Fibroblast of skin of left biceps (primary cell): ENCODE data around the gene KHDRBS2.

ENCODE experiments used
- DNase-seq, 2 experiments: peaks; one replicate each; pipeline ENCODE4 v3.0.0-alpha.2; 2013; ENCODE audit warnings: low read depth in 2 of 2

Gene KHDRBS2

GRCh38 chr6:62035952-62036351 is 250.1 kb downstream of the KHDRBS2 start:
- DNase-seq, result no peak

GRCh38 chr6:62013719-62014118 is 272.3 kb downstream of the KHDRBS2 start:
- no peak for DNase-seq

DNA sequence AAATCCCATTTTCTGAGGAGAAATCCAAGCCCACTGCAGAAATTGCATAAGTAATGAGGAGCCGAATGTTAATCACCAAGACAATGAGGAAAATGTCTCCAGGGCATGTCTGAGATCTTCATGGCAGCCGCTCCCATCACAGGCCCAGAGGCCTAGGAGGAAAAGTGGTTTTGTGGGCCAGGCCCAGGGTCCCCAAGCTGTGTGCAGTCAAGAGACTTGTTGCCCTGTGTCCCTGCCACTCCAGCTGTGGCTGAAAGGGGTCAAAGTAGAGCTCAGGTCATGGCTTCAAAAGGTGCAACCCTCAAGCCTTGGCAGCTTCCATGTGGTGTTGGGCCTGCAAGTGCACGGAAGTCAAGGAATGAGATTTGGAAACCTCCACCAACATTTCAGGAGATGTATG is 276.6 kb downstream of the KHDRBS2 start:
- no peak for DNase-seq

- DNase-seq, result no peak
Observed at GRCh38 chr6:61989616-61990015, 296.4 kb downstream of the KHDRBS2 start.

GRCh38 chr6:61980622-61981021 is 305.4 kb downstream of the KHDRBS2 start:
- DNase-seq, result no peak

GRCh38 chr6:61977947-61978346 is 308.1 kb downstream of the KHDRBS2 start:
- DNase-seq, result no peak

- no peak for DNase-seq
Observed at GRCh38 chr6:61977099-61977498, 308.9 kb downstream of the KHDRBS2 start.

DNA sequence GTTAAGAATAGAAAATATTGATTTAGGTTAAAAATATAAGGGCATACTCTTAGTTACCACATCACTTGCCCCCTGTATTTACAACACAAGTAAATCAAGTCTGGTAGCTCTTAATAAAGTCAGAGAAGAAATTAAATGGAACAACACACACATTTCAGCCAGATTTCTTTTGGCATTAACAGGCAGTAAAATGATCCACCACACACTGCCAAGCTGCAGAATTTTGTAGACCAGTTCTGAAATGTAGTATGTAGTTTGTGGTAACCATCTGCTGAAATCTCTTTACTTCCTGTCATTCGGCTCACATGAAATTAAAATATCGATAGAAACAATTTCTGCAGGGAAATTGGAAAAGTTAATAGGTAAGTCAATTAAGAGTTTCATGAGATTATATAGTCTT is 326.8 kb downstream of the KHDRBS2 start:
- DNase-seq, result no peak

DNA sequence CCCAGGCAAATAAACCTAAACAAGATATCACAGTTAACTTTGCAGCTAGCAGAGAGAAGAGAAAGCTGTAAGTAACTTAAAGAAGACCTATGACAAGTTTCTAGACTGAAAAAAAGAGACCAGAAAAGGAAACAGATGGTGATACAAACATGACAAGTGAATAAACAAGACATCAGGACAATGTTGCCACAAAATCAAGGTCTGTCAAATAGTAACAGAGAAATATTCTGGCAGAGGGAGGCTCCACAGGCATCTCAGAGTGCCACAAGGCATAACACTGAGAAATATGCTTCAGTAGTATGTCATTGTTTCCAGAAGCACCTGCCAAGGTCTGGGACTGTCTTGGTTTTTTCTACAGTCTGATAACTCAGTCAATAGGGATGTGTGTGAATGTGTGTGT is 332.2 kb downstream of the KHDRBS2 start:
- no peak for DNase-seq

- DNase-seq, result no peak
Observed at GRCh38 chr6:61951586-61951985, 334.4 kb downstream of the KHDRBS2 start.

- DNase-seq, result no peak
Observed at GRCh38 chr6:61950811-61951210, 335.2 kb downstream of the KHDRBS2 start.

- DNase-seq, result no peak
Observed at GRCh38 chr6:61949971-61950370, 336.1 kb downstream of the KHDRBS2 start.

DNA sequence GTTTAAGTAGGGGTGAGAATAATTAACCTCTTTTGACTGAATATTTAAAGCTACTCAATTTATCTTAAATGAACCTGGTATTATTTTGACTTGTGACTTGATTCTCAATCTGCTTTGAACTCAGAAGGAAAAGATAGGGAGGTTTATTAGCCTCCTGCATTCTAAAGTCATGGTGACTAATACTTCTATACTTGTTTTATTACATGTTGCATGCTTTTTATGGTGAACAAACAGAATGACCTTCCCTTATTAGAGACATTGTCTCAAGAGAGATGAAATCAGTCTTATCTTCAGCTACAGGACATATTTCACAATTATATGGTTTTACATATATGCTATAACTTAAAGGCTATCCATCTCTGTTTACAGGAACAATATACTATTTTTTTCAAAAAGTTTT is 336.9 kb downstream of the KHDRBS2 start:
- DNase-seq, result no peak

DNA sequence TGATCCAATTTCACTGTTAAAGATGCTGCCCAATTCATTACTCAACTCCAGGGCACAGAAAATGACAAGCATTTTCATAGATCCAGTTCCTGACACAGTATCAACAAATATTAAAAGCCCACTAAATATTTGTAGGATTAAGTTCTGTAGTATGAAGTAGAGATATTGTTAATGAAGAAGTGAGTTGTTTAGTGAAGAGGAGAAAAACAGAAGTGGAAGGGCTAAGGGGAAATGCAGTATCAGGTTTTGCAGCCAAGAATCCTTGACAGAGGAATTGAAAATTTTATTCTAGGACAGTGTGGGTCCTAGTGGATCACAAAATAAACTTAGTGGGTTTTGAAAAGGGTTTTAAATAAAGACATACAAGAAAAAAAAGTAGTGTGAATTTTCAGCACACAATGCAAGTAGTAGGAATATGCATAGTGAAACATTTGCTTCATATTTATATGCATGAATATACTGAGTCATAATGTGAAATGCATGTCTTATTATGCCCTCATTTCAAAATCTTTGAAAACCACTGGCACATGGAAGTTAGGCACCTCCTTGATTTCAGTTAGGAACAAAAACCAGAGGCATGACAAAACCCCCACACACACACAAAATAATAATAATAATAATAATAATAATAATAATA is 338.6 kb downstream of the KHDRBS2 start:
- no peak for DNase-seq

- no peak for DNase-seq
Observed at GRCh38 chr6:61940919-61941318, 345.1 kb downstream of the KHDRBS2 start.

DNA sequence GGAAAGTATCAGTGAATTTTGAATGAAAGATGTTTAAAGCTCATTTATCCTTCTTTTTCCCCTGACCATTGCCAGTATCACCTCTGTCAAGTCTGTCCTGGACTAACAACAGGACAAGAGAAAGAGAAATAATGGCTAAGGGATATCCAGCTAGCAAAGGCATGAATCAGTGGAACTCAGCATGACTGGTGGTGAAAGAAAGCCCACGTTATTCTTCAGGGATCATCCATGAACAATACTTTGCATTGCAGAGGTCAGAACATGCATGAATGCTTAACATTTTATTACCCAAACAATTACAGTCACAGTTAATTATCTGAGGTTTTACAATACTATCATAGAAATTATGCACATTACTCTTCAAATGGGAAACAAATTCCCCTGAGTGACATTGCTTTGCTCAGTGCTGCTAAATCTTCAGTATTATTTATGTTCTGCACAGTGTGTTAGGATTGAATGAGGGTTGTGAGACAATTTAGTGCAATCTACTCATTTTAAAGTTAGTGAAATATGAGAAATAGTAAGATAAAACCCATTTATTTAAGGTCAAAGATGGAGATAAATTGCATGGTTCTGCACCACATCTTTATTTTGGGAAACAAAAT is 350.7 kb downstream of the KHDRBS2 start:
- DNase-seq, result no peak

DNA sequence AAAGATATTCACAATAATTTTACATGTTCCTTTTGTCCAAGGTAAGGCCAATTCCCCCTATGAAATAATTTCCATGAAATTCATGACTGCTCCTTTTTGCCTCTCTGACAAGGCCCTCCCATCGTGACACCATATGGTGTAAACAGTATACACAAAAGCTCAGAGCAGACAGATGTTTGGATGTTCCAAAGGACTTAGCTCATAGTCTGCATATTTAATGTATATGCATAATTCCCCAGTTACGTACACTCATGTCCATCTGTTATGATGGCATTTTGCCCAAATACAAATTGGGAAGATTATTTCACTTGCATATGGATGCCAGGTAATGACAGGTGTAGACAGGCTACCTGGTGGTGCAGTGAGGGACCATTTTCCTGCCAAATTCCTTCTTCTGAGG is 376.5 kb downstream of the KHDRBS2 start:
- no peak for DNase-seq

DNA sequence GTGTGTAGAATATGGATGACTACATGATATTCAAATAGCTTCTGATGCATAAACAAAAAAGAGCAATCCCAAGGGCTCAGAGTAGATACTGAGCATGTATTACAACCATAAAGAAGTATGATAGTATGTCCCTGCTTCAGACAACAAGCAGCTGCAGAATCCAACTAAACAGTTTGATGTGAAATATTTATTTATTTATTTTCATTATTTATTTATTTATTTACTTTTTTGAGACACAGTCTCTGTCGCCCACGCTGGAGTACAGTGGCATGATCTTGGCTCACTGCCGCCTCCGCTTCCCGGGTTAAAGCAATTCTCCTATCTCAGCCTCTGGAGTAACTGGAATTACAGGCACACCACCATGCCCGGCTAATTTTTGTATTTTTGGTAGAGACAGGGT is 384.3 kb downstream of the KHDRBS2 start:
- DNase-seq, result no peak

DNA sequence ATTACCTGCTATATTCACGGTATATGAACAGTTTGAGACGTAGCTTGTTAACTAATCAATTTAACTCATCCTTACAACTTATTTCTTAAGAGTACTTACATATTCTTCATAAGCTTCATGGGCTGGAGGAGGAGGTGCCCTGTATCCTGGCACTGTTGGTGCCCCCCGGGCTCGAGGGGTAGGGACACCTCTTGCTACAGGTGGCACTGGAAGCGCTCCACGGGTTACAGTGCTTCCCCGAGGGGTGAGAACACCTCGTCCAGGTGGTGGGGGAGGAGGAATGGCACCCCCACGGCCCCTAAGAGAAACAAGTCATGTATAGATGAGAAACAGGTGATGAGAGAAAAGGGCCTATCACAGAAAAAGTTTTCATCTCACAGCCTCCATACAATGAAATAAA is 391.5 kb downstream of the KHDRBS2 start:
- DNase-seq, result no peak

DNA sequence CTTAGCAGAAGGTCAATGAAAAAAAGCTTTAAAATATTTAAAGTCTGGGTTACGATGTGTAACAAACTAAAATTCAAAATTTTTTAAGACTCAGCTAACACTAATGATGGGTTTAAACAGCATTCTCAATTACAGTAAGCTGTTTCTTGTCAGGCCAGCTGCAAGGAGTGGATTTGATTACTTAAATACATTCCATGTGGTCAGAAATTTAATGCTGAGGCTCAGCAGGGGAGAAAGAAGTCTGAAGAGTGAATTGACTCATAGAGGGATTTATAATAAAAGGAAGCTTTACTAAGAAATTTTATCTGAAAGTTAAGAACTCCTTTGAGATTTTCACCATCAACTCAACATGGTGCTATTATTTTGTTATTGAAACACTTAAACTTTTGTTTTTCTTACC is 398.6 kb downstream of the KHDRBS2 start:
- no peak for DNase-seq

DNA sequence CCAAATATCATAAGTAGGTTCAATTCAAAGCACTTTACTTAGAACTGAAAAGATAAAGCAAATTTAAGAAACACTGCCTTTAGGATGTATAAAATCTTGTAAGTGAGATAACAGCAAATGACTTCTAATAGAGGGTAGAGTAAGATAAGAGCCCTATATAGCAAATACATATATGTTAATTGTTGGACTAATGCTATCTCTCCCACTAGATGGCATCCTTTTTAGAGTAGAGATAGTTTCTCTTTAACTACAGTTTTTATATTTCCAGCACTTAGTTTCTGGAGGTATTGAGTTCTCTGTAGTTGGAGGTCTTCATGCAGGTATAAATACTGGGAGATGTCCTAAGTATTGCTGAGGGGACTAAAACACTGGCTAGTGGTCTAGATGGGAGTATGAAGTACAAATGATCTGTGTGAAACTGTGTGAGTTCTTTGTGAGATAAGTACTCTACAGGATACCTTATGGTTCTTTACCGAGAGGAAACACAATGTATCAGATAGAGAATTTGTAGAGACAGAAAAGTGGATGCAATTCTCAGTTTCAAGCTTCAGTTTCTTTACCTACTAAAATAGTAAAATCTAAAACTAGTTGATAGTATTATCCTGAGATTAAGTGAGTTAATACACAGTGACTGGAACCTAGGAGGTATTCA is 399.3 kb downstream of the KHDRBS2 start:
- no peak for DNase-seq

GRCh38 chr6:61869632-61870400 is 416.2 kb downstream of the KHDRBS2 start:
- DNase-seq, result no peak
